ENCODE measurements around the gene INPP5A. TPM values are rescaled to one million over a fixed set of nuclear protein-coding genes. Genes with fewer than 3 reads are reported as not detected.

INPP5A gene
- total and polyA plus RNA-seq, 10 of the 15 experiments (the other 5 are each of a cell fraction or from before 2014, with no cell fraction given), result 0.52 to 15.0 (median 6.3) TPM

- H2AFZ ChIP-seq (ENCODE audit: control insufficient read depth, low read depth, low read length), result no peak overlapping the region
- H3K36me3 ChIP-seq (ENCODE audit: control insufficient read depth in 2 of 2, insufficient read depth in 2 of 2, low read length in 1 of 2), result no peaks in the 10 kb centered on the region; a peak in 1 of 4 replicates
- H3K79me2 ChIP-seq (ENCODE audit: control insufficient read depth, insufficient read depth, low read length), result no peaks in the 10 kb centered on the region
- no peak for FAIRE-seq
- SMC1A ChIA-PET (ENCODE audit: uncharacterized antibody, unreplicated experiment), result no interaction called here
- POLR2A ChIA-PET, result no interaction called here
- WGBS (ENCODE audit: insufficient coverage, insufficient replicate concordance, low lambda C conversion rate, missing lambda C conversion rate), result 82% methylated on average over 27 of the region's 29 CpGs
- intact Hi-C loops (cut with micrococcal nuclease; ENCODE audit: unreplicated experiment) (no loop called here), in situ Hi-C loops (cut with MboI) (no loop called here)
- CTCF ChIA-PET, result no interaction called here
- H3K4me3 ChIP-seq, result no peak overlapping the region
- no peaks in the 10 kb centered on the region for H3K27me3 ChIP-seq (replicated peaks in 1 of 2; ENCODE audit: control insufficient read depth in 2 of 2, insufficient read depth in 2 of 2, low read length in 1 of 2)
- DNase-seq (ENCODE audit: low read depth, low spot score), result no peak
- no TSS peak for BruUV-seq (replicated peaks)
- no peaks in the 10 kb centered on the region; the same call in 2 of the 3 replicates for H3K9me3 ChIP-seq (replicated peaks; ENCODE audit: control insufficient read depth, insufficient read depth, low read length)
- H3K27ac ChIP-seq (ENCODE audit: control insufficient read depth, insufficient read depth), result no peak overlapping the region
- H4K20me1 ChIP-seq (ENCODE audit: control insufficient read depth, insufficient read depth), result no peaks in the 10 kb centered on the region
- no peak overlapping the region for H3K9ac ChIP-seq (ENCODE audit: control insufficient read depth, insufficient read depth, low read length)
- ATAC-seq, result no peak
- TF ChIP-seq, protein P1, sequence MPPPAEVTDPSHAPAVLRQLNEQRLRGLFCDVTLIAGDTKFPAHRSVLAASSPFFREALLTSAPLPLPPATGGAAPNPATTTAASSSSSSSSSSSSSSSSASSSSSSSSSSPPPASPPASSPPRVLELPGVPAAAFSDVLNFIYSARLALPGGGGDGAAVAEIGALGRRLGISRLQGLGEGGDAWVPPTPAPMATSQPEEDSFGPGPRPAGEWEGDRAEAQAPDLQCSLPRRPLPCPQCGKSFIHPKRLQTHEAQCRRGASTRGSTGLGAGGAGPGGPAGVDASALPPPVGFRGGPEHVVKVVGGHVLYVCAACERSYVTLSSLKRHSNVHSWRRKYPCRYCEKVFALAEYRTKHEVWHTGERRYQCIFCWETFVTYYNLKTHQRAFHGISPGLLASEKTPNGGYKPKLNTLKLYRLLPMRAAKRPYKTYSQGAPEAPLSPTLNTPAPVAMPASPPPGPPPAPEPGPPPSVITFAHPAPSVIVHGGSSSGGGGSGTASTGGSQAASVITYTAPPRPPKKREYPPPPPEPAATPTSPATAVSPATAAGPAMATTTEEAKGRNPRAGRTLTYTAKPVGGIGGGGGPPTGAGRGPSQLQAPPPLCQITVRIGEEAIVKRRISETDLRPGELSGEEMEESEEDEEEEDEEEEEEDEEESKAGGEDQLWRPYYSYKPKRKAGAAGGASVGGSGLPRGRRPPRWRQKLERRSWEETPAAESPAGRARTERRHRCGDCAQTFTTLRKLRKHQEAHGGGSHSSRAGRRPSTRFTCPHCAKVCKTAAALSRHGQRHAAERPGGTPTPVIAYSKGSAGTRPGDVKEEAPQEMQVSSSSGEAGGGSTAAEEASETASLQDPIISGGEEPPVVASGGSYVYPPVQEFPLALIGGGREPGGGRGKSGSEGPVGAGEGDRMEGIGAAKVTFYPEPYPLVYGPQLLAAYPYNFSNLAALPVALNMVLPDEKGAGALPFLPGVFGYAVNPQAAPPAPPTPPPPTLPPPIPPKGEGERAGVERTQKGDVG (CRISPR knock-in tag; IDR thresholded peaks at IDR 0.05), result no peak
- H3K4me1 ChIP-seq (ENCODE audit: control insufficient read depth, insufficient read depth, low read length), result no peaks in the 10 kb centered on the region
- RAD21 ChIA-PET (ENCODE audit: unreplicated experiment), result no interaction called here
- H3K4me2 ChIP-seq (ENCODE audit: control insufficient read depth, insufficient read depth), result no peak overlapping the region
These were observed 236.8 kb downstream of the INPP5A start for GRCh38 chr10:132774181-132774901.

Data from GM12878 (cell line).